ENCODE measurements around the gene SURF2.
"Not testable (repeated sequence)": the region's sequence is repeated elsewhere in the genome, so short reads cannot be mapped to it uniquely, and the experiment has no call there.

SURF2 gene

DNA sequence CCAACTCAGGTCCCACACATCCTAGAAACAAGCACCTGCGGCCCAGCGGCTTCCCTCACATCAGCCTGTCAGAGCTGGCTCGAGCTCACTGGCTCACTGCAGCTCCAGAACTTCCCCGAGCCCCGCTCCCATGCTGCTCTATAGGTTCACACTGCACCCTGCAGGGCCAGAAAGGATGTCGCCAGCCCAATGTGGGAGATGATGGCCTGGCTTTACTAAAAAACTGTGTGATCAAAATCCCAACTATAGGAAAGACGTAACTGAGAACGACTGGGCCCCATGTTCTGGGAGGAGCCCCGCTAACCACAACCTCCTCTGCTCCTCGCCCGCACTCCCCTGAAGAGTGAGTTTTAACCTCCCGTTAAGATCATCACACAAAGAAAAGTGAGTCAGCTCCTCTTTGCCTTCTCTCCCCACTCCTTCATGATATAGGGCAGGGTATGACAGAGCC lies 14.9 kb downstream of the SURF2 start:
- no peak overlapping the region for H3K4me3 ChIP-seq
- no peak for DNase-seq
- intact Hi-C loops (cut with DNase I; ENCODE audit: low total_unique reads): no loop called here
- TF ChIP-seq, protein P1, sequence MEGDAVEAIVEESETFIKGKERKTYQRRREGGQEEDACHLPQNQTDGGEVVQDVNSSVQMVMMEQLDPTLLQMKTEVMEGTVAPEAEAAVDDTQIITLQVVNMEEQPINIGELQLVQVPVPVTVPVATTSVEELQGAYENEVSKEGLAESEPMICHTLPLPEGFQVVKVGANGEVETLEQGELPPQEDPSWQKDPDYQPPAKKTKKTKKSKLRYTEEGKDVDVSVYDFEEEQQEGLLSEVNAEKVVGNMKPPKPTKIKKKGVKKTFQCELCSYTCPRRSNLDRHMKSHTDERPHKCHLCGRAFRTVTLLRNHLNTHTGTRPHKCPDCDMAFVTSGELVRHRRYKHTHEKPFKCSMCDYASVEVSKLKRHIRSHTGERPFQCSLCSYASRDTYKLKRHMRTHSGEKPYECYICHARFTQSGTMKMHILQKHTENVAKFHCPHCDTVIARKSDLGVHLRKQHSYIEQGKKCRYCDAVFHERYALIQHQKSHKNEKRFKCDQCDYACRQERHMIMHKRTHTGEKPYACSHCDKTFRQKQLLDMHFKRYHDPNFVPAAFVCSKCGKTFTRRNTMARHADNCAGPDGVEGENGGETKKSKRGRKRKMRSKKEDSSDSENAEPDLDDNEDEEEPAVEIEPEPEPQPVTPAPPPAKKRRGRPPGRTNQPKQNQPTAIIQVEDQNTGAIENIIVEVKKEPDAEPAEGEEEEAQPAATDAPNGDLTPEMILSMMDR (IDR thresholded peaks at IDR 0.05): no peak
- H3K27ac ChIP-seq: no peak overlapping the region
- H3K9me3 ChIP-seq: no peaks in the 10 kb centered on the region
- peaks cover 8 to 30% (median 26%) of the 10 kb centered on the region in 3 donors for H3K36me3 ChIP-seq
- peaks cover 0 to 77% (median 64%) of the 10 kb centered on the region in 4 donors for H3K4me1 ChIP-seq
- H3K27me3 ChIP-seq: no peaks in the 10 kb centered on the region

DNA sequence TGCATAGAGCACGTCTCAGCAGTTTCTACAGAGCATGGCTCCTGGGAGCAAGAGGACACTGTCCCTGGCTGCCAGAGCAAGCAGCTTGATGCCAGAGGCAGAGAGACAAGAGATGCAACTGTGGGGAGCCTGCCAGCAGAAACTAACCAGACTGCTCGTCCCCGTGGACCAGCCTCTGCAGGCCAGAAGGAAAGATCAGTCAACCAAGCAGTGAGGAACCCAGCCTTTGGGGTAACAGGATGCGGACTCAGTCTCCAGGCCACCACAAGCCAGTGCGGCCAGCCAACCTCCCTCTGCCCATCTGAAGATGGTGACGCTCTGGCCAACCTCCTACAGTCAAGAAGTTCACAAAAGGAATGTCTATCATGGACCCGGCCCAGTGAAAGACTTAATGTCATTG lies 15.8 kb downstream of the SURF2 start:
- H3K4me1 ChIP-seq: peaks cover 0 to 85% (median 70%) of the 10 kb centered on the region in 4 donors
- H3K27me3 ChIP-seq: no peaks in the 10 kb centered on the region
- no peaks in the 10 kb centered on the region for H3K9me3 ChIP-seq
- intact Hi-C loops (cut with DNase I; ENCODE audit: low total_unique reads): no loop called here
- TF ChIP-seq, protein P1 (IDR thresholded peaks at IDR 0.05): no peak
- no peak overlapping the region for H3K4me3 ChIP-seq
- H3K36me3 ChIP-seq: peaks cover 4 to 21% (median 17%) of the 10 kb centered on the region in 3 donors
- peak in 1 of 2 donors; percentile 33 for DNase-seq
- no peak overlapping the region for H3K27ac ChIP-seq

DNA sequence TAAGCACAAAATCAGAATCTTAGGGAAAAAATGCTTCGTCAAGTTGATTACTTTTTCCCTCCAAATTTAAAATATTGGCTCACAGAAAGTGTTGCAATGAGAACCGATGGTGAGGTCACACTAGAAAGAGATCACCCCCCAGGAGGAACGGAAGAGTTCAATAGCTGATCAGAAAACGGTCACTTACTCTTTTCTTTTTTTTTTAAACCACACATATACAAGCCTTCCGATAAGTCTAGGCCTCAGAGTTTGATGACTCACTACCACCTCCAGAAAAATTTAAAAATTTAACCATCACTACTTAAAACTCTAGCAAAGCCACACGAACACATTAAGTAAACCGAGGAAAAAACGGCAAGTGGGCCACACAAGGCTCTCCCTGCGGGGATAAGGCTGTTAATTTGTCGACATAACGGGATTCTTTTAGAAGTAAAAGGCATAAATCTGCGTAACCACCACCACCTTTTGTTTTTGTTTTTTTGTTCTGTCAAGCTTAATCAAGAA lies 18.3 kb downstream of the SURF2 start:
- TF ChIP-seq, protein P1 (IDR thresholded peaks at IDR 0.05): no peak
- H3K4me1 ChIP-seq: peaks cover 0 to 61% (median 48%) of the 10 kb centered on the region in 4 donors
- DNase-seq: no peak

DNA sequence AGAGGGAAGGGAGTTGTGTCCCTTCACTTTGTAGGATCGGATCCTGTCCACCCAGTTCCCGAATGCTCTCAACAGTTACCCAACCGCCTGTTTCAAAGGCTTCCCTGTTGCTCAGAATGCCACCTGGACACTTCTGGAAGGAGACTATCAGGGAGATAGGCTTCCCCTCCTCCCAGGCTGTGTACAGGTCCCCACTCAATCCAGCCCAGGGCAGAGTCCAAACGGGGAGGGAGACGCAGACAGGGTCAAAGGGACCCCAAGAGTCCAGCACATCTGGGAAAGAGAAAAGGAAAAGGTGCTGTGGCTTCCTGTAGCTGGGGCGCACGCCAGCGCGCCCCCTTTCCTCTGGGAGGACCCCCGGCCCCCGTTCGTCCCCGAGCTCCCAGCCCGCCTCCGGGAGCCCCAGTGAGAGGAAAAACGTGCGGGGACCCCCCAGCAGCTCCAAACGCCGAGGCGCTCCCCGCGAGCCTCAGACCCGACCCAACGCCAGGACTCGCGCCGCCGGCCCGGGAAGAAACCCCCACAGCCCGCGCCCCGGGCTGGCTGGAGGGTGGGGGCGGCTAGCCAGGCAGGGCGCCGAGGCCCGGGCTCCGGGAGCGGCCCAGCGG lies 18.9 kb downstream of the SURF2 start:
- Histone ChIP-seq H3K4me1 (peaks cover 0 to 55% (median 44%) of the 10 kb centered on the region in 4 donors), H3K9me3 (no peaks in the 10 kb centered on the region), H3K27me3 (no peaks in the 10 kb centered on the region), H3K4me3 (peak overlapping the region; percentile 94), H3K36me3 (peaks cover 4 to 16% (median 14%) of the 10 kb centered on the region in 3 donors), H3K27ac (peak overlapping the region; percentile 93)
- TF ChIP-seq, protein P1 (IDR thresholded peaks at IDR 0.05): no peak
- DNase-seq: no peak
- intact Hi-C loops (cut with DNase I; ENCODE audit: low total_unique reads): loop anchor here (5.0 kb wide), 1 partner anchor 42 kb away; the partner anchor contains the start of gene REXO4

More for the DNA sequence above, 18.3 kb downstream of the SURF2 start:
- no peaks in the 10 kb centered on the region for H3K9me3 ChIP-seq
- peak overlapping the region; percentile 93 for H3K27ac ChIP-seq
- intact Hi-C loops (cut with DNase I; ENCODE audit: low total_unique reads): loop anchor here (5.0 kb wide), 1 partner anchor 43 kb away; the partner anchor contains the start of gene REXO4
- H3K36me3 ChIP-seq: peaks cover 4 to 16% (median 14%) of the 10 kb centered on the region in 3 donors
- H3K27me3 ChIP-seq: no peaks in the 10 kb centered on the region
- peak overlapping the region; percentile 94 for H3K4me3 ChIP-seq

DNA sequence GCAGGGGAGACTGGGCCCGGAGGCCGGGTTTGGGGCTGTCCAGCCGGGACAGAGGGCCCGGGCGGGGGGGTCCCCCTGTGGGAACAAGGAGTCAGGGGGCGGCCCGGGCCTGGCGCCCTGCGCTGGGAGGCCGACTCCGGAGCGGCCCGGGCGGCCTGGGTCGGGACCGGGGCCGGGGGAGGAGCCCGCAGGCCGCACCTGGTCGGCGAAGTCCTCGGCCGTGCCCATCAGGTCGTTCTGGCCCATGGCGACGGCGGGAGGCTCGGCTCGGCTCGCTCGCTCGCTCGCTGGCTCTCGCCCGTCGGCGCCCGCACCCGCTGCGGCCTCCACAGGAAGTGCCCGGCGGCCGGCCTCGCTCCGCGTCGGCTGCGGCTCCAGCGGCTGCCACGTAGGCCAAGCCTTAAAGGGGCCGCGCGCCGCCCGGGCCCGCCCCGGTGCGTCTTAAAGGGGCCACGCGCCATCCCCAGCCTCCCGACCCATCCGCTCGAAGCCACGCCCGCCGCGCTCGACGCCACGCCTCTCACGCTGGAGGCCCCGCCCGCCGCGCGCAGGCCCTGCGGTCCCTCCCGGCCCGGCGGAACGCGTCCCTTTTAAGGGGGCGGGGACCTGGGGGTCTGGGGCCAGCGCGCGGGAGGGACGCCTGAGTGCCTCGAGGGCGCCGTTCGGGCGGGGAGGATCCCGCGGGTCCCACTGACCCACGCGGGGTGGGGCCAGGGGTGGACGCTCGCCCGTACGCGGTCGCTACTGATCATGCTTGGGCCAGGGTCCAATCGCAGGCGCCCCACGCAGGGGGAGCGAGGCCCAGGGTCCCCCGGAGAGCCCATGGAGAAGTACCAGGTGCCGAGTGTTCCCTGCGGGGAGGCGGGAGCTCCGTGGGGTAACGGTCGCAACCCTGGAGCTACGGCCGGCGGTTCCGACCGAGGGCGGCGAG lies 19.6 kb downstream of the SURF2 start, which contains the start of the genes STKLD1 and SURF4:
STKLD1 (plus strand) TSS at position 643 of the 931 bp plus-strand sequence; CDS start at position 751, 108 bp downstream.
SURF4 (minus strand) TSS at position 337 of the 931 bp plus-strand sequence; CDS start at position 246, 91 bp downstream.
- H3K4me3 ChIP-seq: peak within 1 kb of the TSS; percentile 94
- H3K36me3 ChIP-seq: peaks cover 4 to 16% (median 14%) of the 10 kb centered on the region in 3 donors
- no peaks in the 10 kb centered on the region for H3K27me3 ChIP-seq
- peak within 1 kb of the TSS; percentile 93 for H3K27ac ChIP-seq
- TF ChIP-seq, protein P1 (IDR thresholded peaks at IDR 0.05): peak in 1 of 2 experiments; percentile 44
- no peaks in the 10 kb centered on the region for H3K9me3 ChIP-seq
- intact Hi-C loops (cut with DNase I; ENCODE audit: low total_unique reads): loop anchor here (5.0 kb wide), 1 partner anchor 41 kb away; the partner anchor contains the start of gene REXO4
- peaks cover 0 to 48% (median 36%) of the 10 kb centered on the region in 4 donors for H3K4me1 ChIP-seq
- peak; percentile 94 to 97 for DNase-seq

DNA sequence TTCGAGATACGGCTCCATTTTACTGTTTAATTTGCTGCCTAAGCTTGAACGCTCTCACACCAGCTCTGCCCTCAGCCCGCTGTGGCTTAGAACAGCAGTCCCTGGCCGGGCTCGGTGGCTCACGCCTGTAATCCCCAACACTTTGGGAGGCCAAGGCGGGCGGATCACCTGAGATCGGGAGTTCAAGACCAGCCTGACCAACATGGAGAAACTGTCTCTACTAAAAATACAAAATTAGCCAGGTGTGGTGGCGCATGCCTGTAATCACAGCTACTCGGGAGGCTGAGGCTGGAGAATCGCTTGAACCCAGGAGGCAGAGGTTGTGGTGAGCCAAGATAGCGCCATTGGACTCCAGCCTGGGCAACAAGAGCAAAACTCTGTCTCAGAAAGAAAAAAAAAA lies 20.9 kb downstream of the SURF2 start:
- not testable (repeated sequence) for DNase-seq, H3K4me3 ChIP-seq, H3K27me3 ChIP-seq, H3K9me3 ChIP-seq, H3K27ac ChIP-seq
- peaks cover 0 to 35% (median 24%) of the 10 kb centered on the region in 4 donors for H3K4me1 ChIP-seq
- peaks cover 4 to 10% (median 9%) of the 10 kb centered on the region in 3 donors for H3K36me3 ChIP-seq
- intact Hi-C loops (cut with DNase I; ENCODE audit: low total_unique reads): loop anchor here (5.0 kb wide), 1 partner anchor 40 kb away; the partner anchor contains the start of gene REXO4

Data from tibial artery (tissue), 4 donors.